HG02759 (cell line): ENCODE data around the gene U2AF2.

Experiments
- ATAC-seq: cut with Tn5 transposase; IDR thresholded peaks from one replicate; pipeline ENCODE4 v1.9.1; 2021; ENCODE audit warnings: mild to moderate bottlenecking, moderate library complexity; ENCODE audit not compliant: unreplicated experiment

Gene U2AF2

DNA sequence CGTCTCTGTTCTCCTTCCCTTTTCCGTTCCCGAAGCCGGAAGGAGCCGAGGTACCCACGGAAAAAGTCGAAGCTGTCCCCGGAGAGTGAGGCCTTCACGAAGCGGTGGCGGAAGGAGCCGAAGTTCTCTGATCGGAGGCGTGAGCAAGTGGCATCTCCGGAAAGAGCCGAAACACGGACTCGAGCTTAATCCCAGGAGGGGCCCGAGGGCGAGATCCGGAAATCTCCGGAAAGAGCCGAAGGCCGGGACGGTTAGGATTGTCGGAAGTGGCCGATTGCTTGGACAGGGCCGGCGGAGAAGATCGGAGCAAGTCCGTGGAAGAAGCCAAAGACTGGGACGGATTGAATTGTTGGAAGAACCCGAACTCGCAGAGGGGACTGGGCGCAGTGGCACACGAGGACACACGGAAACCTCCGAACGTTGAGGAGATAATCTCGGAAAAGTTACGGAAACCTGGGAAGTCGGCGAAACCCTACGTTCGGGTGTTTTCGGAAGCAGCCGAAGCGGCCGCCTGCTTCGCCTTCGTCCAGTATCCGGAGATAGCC is 440 bp upstream of the U2AF2 start:
- ATAC-seq, result peak; percentile 56

DNA sequence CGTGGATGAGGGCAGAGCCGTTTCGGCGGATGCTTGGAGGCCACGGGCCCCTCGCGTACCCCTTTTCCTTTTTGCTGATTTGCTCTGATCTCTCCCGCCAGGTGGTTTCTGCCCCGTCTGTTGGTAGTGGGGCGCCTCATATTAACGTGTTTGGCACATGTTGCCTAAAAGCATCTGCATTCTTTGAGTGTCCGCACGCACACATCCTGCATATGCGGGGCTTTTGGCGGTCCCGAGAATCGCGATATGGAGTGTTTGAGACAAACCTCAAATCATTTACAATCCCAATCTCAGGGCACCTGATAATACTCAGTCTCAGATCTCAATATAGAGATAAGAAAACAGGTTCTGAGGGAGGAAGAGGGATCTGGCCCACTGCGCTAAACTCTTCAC is 809 bp downstream of the U2AF2 start:
- ATAC-seq, result no peak

DNA sequence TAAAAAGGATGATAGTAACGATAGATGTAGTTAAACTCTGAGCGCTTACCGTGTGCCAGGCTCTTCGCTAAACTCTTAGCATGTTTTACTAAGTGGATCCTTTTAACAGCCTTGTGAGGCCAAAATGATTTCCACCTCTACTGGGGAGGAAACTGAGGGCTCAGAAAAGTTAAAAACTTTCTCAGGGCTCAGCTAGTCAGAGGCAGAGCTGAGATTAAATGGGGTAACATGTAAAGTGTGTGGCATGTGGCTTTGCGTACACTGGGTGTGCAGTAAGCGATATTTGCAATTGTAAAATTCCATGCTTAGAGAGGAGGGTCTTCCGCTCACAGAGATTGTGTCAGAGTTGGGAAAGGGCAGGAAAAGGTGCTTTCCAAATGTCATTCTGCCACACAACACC is 1.7 kb downstream of the U2AF2 start:
- ATAC-seq, result no peak

DNA sequence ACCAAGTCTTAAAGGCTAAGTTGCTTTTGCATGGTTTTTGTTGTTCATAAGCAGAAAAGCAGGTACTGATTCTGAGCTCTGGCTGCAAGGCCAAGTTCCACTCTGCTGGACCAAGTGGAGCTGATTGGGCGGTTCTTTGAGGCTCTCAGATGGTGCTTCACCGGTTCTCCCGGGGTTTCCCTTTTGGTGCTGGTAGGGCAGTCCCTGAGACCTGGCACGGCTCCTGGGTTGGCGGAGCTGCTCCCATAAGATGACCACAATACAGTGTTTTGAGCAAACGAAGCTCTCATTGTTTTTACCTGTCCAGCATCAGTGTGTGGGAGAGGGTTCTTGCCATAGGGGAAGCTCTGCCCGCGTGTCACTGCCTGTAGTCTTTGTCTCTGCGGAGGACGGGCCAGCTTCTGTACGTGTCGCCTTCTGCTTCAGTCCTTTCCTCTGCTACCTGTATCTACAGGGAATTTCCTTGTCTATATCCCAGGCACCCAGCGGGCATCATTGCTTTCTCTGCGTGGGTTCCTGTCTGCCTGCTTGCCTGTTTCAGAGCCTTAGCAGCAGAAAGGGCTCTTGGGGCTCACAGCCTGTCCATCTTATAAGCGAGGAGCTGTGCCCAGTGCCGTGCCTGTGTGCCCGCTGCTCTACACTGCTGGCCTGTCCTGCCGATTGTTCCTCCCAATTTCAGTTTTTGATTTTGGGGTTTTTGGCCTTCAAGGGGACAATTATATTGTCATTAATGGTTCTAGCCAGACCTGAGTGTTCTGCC is 2.3 kb downstream of the U2AF2 start:
- ATAC-seq, result no peak

DNA sequence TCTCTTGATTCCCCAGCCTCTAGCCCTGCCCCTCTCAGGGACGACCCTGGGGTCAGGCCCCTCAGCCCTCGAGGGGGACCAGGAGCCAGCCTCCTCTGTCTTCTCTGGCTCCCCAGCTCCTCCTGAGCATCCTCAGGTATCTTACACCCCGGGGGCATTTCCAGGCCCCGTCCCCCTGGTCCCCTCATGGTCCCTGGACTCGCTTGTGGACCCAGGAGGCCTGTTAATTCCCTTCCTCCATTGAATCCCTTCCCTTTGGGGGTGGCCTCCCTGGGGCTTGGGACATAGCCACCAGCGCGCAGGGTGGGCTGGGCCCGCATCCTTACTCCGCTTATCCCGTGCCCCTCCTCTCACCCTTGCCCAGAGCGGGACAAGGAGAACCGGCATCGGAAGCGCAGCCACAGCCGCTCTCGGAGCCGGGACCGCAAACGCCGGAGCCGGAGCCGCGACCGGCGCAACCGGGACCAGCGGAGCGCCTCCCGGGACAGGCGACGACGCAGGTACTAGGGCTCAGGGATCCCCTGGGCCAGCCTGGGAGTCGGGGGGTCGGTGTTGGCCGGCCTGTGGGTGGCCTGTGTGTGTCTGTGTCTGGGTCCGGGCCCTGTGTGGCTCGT is 4.1 kb downstream of the U2AF2 start:
- no peak for ATAC-seq

DNA sequence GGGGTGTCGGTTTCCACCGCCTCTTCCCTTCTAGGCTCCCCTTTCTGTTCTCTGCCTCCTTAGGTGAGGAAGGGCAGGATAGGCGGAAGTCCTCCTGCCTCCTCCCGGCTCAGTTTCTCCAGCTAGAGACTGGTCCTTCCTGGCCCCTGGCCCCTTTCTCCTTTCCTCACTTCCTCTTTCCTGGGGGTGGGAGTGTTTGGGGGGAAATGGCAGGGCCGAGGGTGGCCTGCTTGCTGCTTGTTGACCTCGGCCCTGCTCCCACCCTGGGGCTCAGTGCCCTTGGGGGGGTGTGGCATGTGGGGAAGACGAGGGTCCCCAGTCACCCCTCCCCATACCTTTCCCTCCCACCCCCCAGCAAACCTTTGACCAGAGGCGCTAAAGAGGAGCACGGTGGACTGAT is 5.0 kb downstream of the U2AF2 start:
- no peak for ATAC-seq

DNA sequence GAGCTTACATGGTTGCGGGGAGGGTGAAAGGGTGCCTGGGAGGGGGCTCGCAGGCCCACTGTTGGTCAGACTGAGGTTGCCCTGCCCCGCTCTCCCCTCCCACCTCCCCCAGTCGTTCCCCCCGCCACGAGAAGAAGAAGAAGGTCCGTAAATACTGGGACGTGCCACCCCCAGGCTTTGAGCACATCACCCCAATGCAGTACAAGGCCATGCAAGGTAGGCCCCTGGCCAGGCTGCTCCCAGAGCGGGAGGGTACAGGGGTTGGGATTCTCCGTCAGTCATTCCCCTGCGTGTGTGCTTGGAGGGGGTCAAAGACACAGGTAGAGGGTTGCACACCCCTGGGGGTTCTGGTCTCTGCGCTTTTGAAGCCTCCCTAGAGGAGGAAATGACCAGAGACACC is 5.6 kb downstream of the U2AF2 start:
- no peak for ATAC-seq

DNA sequence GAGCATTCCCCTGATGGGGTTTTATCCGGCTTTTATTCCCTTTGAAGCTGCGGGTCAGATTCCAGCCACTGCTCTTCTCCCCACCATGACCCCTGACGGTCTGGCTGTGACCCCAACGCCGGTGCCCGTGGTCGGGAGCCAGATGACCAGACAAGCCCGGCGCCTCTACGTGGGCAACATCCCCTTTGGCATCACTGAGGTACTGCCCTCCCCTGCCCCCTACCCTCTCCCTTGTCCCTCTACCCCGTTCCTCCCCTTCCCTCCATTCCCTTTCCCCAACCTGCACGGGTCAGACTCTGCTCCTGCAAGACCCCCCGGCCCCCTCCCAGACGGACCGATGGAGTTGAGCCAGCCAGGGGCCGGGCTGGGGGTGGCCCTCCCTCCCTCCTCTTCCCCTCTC is 6.2 kb downstream of the U2AF2 start:
- ATAC-seq, result no peak

DNA sequence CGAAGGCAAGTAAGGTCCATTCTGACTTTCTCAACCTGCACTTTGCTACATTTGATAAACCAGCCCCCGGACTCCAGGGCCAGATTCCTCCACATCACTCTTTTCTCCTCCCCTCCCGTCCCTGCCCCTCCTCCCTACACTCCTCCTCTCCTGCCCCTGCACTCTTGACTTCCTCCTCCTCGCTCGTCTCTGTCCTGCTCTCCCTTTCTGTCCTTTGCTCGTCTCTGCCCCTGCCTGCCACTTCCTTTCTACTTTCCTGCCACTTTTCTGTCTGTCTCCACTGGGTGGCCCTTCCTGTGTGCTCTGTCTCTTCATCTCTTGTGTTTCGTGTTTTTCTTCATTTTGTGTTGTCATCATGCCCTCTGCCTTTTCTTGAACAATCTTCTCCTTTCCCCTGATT is 7.0 kb downstream of the U2AF2 start:
- no peak for ATAC-seq

DNA sequence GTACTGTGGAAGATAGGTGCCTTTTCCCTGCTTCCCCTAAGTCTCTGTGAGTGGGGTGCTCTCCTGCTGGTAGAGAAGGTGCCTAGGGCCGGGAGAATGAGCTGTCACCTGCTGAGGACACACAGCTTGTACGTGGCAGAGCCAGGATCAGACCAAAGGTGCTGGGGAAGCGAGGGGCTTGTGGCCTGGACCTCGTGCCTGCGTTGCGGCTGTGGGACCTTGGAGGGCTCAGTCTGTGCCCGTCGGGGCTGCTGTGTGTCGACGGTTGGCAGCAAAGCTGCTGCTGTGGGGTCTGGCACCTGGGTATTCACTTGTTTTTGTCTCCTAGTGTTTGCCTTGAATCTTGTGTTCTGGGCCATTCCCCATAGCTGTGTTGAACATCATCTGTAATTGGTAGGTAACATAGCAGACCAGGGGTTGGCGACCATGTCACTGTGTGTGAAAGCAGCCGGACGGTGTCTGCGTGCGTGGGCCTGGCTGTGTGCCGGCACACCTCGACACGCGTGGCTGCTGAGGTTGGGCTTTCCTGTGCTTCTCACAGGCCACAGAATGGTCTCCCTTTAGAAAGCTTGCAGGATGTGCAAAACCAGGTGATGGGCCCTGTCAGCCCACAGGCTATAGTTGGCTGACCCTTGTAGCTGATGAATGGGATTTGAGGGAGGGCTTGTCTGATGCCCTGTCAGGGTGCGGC is 9.2 kb downstream of the U2AF2 start:
- ATAC-seq, result no peak

DNA sequence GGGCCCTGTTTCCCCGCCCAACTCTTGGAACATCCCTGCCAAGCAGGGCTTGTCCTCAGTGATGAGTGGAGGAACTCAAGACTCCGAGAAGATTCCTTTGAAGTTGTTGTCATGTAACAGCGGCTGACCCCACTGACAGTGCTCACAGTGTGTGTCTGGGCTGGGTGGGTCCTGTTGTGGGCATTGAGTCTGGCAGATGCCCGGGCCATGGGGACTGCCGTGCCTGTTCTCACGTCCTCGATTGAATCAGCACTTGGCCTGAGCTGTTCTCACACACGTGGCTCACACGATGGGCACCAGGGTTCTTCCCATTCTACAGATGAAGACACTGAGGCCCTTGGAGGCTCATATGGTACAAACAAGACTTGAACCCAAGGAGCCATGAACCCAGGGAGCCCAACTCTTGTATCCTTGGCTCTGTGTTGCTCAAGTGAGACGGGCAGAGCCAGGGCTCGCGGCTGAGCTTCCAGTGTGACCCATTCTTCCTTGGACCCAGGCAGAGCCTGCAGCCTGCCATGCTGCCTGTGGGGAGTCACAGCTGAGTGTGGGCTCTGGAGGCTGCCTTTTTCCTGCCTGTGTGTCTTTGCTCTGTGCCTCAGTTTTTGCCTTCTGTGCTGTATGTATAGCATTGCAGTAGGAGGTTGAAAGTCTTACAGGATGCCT is 11.6 kb downstream of the U2AF2 start:
- ATAC-seq, result no peak

DNA sequence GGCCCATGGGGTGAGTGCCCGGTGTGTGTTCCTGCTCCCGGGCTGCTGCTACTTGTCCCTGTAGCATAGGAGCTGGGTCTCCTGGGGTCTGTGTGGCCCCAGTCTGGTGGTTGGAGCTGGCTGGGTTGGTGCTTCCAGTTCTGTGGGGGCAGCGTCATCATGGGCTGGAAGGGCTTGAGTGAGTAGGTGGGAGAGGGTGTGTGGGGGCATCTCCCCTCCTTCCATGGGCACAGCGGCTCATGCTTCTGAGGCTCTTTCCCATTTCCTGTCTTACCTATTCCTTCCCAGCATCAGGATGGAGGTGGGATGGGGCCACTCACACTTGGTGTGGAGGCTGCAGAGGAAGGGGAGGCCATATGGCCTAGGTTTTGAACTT is 12.2 kb downstream of the U2AF2 start:
- no peak for ATAC-seq

DNA sequence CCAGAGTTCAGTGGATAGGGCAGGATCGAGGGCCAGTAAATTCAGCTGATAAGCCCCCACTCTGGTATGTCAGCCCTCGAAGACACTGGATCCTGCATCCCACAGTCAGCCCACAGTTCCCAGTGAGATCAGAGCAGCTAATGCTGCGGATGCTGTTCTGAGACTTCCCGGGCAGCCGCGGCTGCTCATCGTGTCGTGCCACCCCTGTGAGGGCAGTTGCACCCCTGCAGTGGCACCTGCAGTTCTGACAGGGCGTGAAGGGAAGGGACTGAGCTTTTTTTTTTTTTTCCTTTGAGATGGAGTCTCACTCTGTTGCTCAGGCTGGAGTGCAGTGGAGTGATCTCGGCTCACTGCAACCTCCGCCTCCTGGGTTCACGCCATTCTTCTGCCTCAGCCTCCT is 12.7 kb downstream of the U2AF2 start:
- ATAC-seq, result no peak

DNA sequence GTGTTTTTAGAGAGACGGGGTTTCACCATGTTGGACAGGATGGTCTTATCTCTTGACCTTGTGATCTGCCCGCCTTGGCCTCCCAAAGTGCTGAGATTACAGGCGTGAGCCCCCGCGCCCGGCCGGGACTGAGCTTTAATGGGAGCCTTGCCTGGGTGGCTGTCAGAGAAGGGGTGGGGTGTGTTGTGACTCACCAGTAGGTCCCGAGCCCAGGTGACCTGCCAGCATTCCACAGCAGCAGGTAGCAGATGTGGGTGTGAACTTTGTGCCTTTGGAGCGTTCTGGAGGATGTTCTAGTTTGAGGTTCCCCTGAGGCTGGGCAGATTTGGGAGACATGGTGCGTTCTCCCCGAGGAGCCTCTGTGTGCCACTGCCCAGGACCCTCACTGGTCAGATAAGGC is 13.1 kb downstream of the U2AF2 start:
- no peak for ATAC-seq

DNA sequence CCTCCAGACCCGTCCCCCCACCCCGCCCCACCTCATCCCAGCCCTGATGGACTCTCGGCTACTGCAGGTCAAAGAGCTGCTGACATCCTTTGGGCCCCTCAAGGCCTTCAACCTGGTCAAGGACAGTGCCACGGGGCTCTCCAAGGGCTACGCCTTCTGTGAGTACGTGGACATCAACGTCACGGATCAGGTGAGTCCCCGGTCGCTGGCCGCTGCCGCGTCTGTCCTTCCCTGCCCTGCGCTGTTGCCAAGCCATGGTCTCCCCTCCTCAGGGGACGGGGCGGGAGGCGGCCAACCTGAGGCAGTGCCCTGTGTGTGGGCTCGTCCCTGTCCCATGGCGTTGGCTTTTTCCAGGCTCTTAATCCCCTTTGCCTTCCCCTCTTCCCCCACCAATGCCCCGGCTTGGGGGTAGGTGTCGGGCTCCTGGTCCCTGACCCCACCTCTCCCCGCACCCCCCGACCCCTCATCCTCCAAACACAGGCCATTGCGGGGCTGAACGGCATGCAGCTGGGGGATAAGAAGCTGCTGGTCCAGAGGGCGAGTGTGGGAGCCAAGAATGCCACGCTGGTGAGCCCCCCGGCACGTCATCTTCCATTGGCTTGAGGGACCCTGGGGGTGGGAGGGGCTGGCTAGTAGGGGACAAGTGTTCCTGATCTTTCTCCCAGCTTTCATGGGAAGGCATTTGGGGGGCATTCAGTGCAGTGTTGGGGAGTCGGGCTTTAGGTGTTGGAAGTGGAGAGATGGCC is 13.9 kb downstream of the U2AF2 start:
- ATAC-seq, result no peak

DNA sequence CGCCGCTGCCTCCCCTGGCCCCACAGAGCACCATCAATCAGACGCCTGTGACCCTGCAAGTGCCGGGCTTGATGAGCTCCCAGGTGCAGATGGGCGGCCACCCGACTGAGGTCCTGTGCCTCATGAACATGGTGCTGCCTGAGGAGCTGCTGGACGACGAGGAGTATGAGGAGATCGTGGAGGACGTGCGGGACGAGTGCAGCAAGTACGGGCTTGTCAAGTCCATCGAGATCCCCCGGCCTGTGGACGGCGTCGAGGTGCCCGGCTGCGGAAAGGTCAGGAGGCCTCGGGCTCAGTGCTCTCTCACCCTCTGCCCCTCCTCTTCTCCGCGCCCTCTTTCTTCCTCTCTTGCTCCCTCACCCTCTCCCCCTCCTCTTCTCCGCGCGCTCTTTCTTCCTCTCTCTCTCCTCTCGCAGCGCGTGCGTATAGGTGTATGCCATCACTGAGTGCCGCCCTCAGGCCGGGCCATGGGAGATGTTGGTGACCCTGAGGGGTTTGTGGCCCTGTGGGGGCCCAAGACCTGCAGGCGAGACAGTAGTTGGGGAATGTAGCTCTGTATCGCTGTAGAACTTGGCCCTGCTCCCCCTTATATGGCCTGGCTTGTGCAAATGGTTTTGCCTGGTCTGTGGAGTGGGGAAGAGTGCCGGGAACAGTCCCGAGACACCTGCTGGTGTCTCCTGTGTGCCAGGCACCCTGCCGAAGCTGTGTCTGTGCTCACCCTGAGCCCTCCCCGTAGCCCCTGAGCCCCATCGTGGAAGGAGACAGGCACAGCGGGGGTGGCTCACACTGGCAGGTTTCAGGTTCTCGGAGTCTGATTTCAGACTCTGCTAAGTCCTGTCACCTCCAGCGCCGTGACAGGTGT is 14.8 kb downstream of the U2AF2 start:
- no peak for ATAC-seq

DNA sequence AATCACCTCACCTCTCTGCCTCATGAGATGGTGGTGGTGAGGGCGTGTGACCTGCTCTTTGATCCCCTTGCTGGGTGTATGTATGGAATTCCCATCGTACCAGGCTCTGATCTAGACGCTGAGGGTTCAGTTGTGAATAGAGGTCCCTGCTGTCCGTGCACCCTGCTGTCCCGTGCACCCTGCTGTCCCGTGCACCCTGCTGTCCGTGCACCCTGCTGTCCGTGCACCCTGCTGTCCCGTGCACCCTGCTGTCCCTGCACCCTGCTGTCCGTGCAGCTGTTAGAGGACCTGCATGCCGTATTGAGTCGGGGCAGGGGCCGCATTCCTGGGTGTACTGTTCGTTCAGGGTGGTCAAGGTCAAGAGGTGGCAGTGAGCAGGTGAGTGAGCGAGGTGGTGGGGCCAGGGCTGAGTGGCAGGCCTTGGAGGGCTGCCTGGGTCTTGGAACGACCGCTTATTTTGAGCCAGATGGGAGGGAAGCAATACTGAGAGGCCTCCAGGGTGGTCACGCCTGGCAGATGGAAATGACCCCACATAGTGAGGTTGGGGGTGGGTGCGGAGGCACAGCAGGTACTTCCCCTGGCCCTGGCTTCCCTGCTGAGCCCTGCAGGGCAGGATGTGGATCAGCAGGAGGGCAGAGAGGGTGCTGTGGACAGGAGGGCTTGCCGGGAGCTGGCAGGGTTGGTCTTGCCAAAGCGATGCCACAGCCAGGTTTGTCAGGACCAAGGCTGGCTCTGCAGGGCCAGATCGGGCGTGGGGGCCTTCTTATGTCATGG is 15.6 kb downstream of the U2AF2 start:
- ATAC-seq, result no peak

DNA sequence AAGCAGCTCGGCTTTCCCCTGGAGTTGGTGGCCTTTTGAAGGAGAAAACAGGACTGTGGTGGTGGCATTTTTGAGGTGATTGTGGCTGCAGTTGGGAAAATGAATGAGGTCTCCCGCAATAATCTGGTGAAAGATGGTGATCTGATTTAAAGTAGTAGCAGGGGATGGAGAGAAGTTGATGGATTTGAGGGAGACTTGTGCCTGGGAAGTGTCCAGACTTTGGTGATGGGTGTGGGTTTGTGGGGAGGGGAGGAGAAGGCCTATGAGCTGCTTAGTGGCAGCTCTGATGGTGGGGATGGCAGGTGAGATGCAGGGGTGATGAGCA is 16.2 kb downstream of the U2AF2 start:
- ATAC-seq, result no peak

DNA sequence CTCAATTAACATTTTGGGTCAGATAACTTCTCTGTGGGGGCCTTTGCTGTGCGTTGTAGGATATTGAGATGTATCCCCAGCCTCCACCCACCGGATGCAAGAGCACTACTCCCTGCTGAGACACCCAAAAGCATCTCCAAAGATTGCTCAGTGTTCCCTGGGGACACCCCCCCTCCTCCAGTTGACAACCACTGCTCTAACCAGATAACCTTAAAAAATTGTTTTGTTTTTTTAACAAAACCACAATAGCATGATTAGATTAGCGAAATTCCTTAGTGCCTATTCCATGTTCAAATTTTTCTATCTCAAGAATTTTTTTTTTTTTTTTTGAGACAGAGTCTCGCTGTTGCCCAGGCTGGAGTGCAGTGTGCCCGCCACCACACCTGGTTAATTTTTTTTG is 17.6 kb downstream of the U2AF2 start:
- no peak for ATAC-seq
